OCI-LY7 (cell line): ENCODE data around the gene RNASEH2C. TPM values are rescaled to one million over a fixed set of nuclear protein-coding genes. Genes with fewer than 3 reads are reported as not detected.

ENCODE experiments used
- BruUV-seq: library from RNA; stranded (reverse); fragments of 400-500 nt; replicated peaks from 2 replicates; lab custom pipeline; 2021; lab: Mats Ljungman, UMichigan
- CTCF ChIA-PET: fragments of 300-600 bp; sonication (Branson Sonifier 250); formaldehyde crosslinking; loops from one replicate; lab custom pipeline; 2022; ENCODE audit warnings: antibody characterized with exemption; ENCODE audit not compliant: unreplicated experiment; lab: Charles Lee
- POLR2A ChIA-PET: fragments of 300-600 bp; sonication (Branson Sonifier 250); formaldehyde crosslinking; loops from one replicate; lab custom pipeline; 2022; ENCODE audit warnings: antibody characterized with exemption; lab: Charles Lee
- DNase-seq: peaks from one replicate; pipeline ENCODE4 v3.0.0-alpha.2; 2015; ENCODE audit warnings: low spot score
- H2AFZ ChIP-seq: fragments of 200-600 bp; sonication (generic), shearing (Covaris generic); 2 replicates; pipeline ENCODE4 v1.6.1; 2014; ENCODE audit warnings: mild to moderate bottlenecking, antibody characterized with exemption, low read length, moderate library complexity
- H3K27ac ChIP-seq: fragments of 200-600 bp; sonication (generic); 2 replicates; pipeline ENCODE4 v1.5.1; 2014; ENCODE audit warnings: mixed run types, low read depth, mild to moderate bottlenecking, moderate library complexity, low read length, inconsistent platforms; ENCODE audit not compliant: poor library complexity, severe bottlenecking
- H3K36me3 ChIP-seq: fragments of 200-600 bp; sonication (generic); 2 replicates; pipeline ENCODE4 v1.6.1; 2014; ENCODE audit warnings: mild to moderate bottlenecking, antibody characterized with exemption, low read length, moderate library complexity, mixed read lengths; ENCODE audit not compliant: insufficient read depth
- H3K4me1 ChIP-seq: fragments of 200-600 bp; sonication (generic); 2 replicates; pipeline ENCODE4 v1.5.1; 2014; ENCODE audit warnings: mild to moderate bottlenecking, low read length; ENCODE audit not compliant: insufficient read depth, poor library complexity, severe bottlenecking
- H3K4me2 ChIP-seq: fragments of 200-600 bp; sonication (generic); 2 replicates; pipeline ENCODE4 v1.6.1; 2014; ENCODE audit warnings: mild to moderate bottlenecking, low read length
- H3K4me3 ChIP-seq: fragments of 200-600 bp; sonication (generic); 2 replicates; pipeline ENCODE4 v1.5.1; 2014; ENCODE audit warnings: mild to moderate bottlenecking, low read depth, low read length; ENCODE audit not compliant: poor library complexity, severe bottlenecking
- H3K79me2 ChIP-seq: fragments of 200-600 bp; sonication (generic); 2 replicates; pipeline ENCODE4 v1.6.1; 2016; ENCODE audit warnings: low read depth, mild to moderate bottlenecking, low read length, moderate library complexity, mixed read lengths; ENCODE audit not compliant: insufficient read depth
- H3K9me2 ChIP-seq: fragments of 200-600 bp; sonication (generic); 2 replicates; pipeline ENCODE4 v1.6.1; 2016; ENCODE audit warnings: mild to moderate bottlenecking, low read length, mixed read lengths; ENCODE audit not compliant: insufficient read depth
- H3K9me3 ChIP-seq: fragments of 200-600 bp; sonication (generic); 2 replicates; pipeline ENCODE4 v1.6.1; 2014; ENCODE audit warnings: mild to moderate bottlenecking, mixed run types, low read length, mixed read lengths
- H4K20me1 ChIP-seq: fragments of 200-600 bp; sonication (generic); 2 replicates; pipeline ENCODE4 v1.6.1; 2014; ENCODE audit warnings: mild to moderate bottlenecking, antibody characterized with exemption, low read length, moderate library complexity, mixed read lengths; ENCODE audit not compliant: insufficient read depth
- EZH2phosphoT487 ChIP-seq: fragments of 200-600 bp; sonication (generic); IDR thresholded peaks from 2 replicates; pipeline ENCODE4 v1.6.1; 2018; ENCODE audit warnings: low read depth, borderline replicate concordance, mild to moderate bottlenecking, mixed run types, antibody characterized with exemption, low read length, moderate library complexity, mixed read lengths
- intact Hi-C: fragments of 100-400 bp; cut with micrococcal nuclease; formaldehyde crosslinking; loops from one replicate; pipeline ENCODE4 v1.10.0; 2022; ENCODE audit not compliant: unreplicated experiment
- total RNA-seq, 2 experiments: library from RNA; depleted of rRNA in 1 of 2; stranded (reverse); fragments of >200 nt in 1 of 2; shearing (Covaris generic) in 1 of 2; gene quantifications; 2 replicates each; pipeline ENCODE4 v1.2.3, GENCODE V29; 2014 to 2022
- TF ChIP-seq, protein P1 (sequence below): fragments of 200-600 bp; sonication (generic); conservative IDR thresholded peaks from 2 replicates; pipeline ENCODE4 v1.5.1; 2014; ENCODE audit warnings: mild to moderate bottlenecking, antibody characterized with exemption, low read length, moderate library complexity, mixed read lengths

Gene RNASEH2C
- total RNA-seq, 2 experiments from 2014 or later, result 92.7 to 100 TPM

DNA sequence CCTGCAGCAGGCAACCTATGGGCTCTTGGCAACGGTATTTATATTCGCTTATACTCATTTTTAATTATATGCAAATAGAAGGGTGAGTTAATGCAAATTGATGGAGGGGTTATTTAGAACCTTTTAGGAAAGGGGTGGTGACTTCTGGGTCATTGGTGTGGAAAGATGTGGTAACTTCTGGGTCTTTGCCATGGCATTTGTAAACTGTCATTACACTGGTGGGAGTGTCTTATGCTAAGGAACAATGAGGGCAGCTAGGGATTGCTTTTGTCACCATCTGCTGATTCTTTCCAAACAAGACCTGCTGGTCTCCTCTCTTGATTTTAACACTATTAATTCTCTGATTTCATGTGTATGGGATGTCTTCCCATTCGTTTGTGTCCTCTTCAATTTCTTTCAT, 20.2 kb downstream of the RNASEH2C start:
- TF ChIP-seq EZH2phosphoT487, result no peak
- TF ChIP-seq, protein P1, sequence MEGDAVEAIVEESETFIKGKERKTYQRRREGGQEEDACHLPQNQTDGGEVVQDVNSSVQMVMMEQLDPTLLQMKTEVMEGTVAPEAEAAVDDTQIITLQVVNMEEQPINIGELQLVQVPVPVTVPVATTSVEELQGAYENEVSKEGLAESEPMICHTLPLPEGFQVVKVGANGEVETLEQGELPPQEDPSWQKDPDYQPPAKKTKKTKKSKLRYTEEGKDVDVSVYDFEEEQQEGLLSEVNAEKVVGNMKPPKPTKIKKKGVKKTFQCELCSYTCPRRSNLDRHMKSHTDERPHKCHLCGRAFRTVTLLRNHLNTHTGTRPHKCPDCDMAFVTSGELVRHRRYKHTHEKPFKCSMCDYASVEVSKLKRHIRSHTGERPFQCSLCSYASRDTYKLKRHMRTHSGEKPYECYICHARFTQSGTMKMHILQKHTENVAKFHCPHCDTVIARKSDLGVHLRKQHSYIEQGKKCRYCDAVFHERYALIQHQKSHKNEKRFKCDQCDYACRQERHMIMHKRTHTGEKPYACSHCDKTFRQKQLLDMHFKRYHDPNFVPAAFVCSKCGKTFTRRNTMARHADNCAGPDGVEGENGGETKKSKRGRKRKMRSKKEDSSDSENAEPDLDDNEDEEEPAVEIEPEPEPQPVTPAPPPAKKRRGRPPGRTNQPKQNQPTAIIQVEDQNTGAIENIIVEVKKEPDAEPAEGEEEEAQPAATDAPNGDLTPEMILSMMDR, result no peak
- no peaks in the 10 kb centered on the region for H3K4me1 ChIP-seq
- ChIA-PET POLR2A (no interaction called here), CTCF (no interaction called here)
- BruUV-seq, result no TSS peak
- H3K4me3 ChIP-seq, result no peak overlapping the region
- no peak for DNase-seq
- intact Hi-C loops, result no loop called here
- no peak overlapping the region for H3K4me2 ChIP-seq
- H3K9me2 ChIP-seq, result no peaks in the 10 kb centered on the region
- H3K36me3 ChIP-seq, result no peaks in the 10 kb centered on the region
- H4K20me1 ChIP-seq, result no peaks in the 10 kb centered on the region
- no peak overlapping the region for H3K27ac ChIP-seq
- no peaks in the 10 kb centered on the region for H3K9me3 ChIP-seq
- H2AFZ ChIP-seq, result no peak overlapping the region
- no peaks in the 10 kb centered on the region for H3K79me2 ChIP-seq

DNA sequence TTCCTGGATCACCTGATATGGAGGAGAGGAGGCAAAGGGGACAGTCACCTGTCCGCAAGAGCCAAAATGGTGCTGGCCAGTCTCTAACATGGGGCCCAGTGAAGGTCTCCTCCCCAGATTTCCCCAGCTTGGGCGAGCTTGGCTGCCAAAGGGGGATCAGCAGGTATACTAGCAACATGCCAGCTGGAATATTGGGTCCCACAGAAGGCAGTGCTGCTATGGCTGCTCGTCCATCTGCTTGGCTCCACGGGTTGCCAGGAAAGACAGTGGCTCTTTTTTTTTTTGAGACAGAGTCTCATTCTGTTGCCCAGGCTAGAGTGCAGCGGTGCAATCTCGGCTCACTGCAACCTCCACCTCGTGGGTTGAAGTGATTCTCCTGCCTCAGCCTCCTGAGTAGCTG, 21.3 kb downstream of the RNASEH2C start:
- Histone ChIP-seq H3K36me3 (no peaks in the 10 kb centered on the region), H3K27ac (no peak overlapping the region), H3K4me1 (no peaks in the 10 kb centered on the region), H2AFZ (no peak overlapping the region), H3K79me2 (no peaks in the 10 kb centered on the region), H3K9me3 (no peaks in the 10 kb centered on the region), H3K4me2 (no peak overlapping the region), H3K9me2 (no peaks in the 10 kb centered on the region), H4K20me1 (no peaks in the 10 kb centered on the region), H3K4me3 (no peak overlapping the region)
- ChIA-PET CTCF (no interaction called here), POLR2A (interaction anchor here (0.7 kb wide), 1 partner anchor 106 kb away, joined by 4 read pairs; no protein-coding TSS in a partner anchor)
- no peak for TF ChIP-seq EZH2phosphoT487
- TF ChIP-seq, protein P1, result no peak
- DNase-seq, result no peak
- intact Hi-C loops, result no loop called here
- BruUV-seq, result no TSS peak

DNA sequence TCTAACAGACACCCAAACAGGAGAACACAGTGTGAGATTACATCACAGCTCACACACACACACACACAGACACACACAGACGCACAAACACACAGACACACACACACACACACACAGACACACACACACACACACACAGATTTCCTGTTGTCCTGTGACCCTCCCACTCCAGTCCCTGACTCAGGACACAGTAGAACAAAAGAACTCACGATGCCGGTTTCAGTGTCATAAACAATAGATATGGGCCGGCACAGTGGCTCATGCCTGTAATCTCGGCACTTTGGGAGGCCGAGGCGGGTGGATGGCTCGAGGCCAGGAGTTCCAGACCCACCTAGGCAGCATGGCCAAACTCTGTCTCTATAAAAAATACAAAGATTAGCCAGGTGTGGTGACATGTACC, 22.4 kb downstream of the RNASEH2C start:
- intact Hi-C loops, result no loop called here
- H3K9me3 ChIP-seq, result no peaks in the 10 kb centered on the region
- POLR2A ChIA-PET, result no interaction called here
- CTCF ChIA-PET, result interaction anchor here (0.7 kb wide), 1 partner anchor 793 kb away, joined by 3 read pairs; no protein-coding TSS in a partner anchor
- no peak for DNase-seq
- no peaks in the 10 kb centered on the region for H3K36me3 ChIP-seq
- H3K4me1 ChIP-seq, result no peaks in the 10 kb centered on the region
- H3K27ac ChIP-seq, result no peak overlapping the region
- no TSS peak for BruUV-seq
- H3K9me2 ChIP-seq, result no peaks in the 10 kb centered on the region
- H3K4me3 ChIP-seq, result no peak overlapping the region
- no peaks in the 10 kb centered on the region for H3K79me2 ChIP-seq
- no peak overlapping the region for H2AFZ ChIP-seq
- TF ChIP-seq EZH2phosphoT487, result no peak
- TF ChIP-seq, protein P1, result no peak
- H3K4me2 ChIP-seq, result no peak overlapping the region
- no peaks in the 10 kb centered on the region for H4K20me1 ChIP-seq
